GM18502 (cell line): ENCODE data around the gene TPST1.
"Not testable (repeated sequence)": the region's sequence is repeated elsewhere in the genome, so short reads cannot be mapped to it uniquely, and the experiment has no call there.

Experiments
- ATAC-seq: cut with Tn5 transposase; IDR thresholded peaks from one replicate; pipeline ENCODE4 v1.9.1; 2021; ENCODE audit warnings: mild to moderate bottlenecking; ENCODE audit not compliant: unreplicated experiment, poor library complexity

Gene TPST1

DNA sequence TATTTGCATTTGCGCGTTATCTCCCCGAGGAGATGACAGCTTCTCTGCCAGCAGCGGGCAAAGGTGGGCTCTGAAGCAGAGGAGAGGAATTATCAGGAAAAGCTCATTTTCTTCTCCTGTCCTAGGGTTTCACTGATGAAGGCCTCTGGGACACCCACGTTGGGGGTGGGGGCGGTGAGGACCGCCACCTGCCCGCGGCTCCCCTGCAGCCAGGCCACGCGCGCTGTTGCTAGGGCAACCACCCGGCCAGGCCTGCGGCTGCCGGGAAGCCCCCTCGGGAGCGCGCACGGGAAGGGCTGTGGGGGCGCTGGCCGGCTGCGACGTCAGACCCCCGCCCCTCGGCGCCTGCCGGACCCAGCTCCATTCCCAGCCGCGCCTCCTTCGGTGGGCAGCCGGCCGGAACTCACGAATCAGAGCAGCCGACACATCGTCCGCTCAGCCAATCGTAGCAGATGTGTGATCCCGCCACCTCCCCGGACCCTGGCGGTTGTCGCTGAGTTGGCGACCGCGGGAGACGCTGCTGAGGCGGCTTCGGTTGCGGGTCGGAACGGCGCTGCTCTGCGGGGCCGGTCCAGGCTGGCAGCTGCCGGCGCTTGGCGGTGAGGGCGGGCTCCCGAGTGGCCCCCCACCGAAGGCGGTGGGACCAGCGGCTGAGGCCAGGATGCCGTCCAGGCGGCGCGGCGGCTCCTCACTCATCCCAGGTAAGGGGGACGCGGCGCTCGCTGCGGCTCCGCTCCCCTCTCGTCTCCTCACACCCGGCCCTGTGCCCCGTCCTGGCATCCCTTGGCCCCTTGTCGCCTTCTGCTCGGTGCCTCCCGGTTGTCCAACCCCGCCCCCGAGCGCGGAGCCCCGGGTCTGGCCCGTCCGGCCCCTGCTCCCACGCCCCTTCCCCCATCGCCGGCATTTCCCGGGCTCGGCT is at the start of gene TPST1:
Gene TPST1 (plus strand): TSS at position 513 of the 919 bp plus-strand sequence. CDS start 35,092 bp downstream, outside the sequence.
- peak; percentile 95 for ATAC-seq

DNA sequence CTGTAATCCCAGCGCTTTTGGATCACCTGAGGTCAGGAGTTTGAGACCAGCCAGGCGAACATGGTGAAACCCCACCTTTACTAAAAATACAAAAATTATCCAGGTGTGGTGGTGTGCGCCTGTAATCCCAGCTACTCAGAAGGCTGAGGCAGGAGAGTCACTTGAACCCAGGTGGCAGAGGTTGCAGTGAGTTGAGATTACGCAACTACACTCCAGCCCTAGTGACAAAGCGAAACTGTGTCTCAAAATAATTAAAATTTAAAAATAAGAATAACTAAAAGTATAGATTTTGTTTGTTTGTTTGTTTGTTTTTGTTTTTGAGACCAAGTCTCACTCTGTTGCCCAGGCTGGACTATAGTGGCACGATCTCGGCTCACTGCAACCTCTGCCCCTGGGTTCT is 49.1 kb upstream of the TPST1 start:
- ATAC-seq = not testable (repeated sequence)

DNA sequence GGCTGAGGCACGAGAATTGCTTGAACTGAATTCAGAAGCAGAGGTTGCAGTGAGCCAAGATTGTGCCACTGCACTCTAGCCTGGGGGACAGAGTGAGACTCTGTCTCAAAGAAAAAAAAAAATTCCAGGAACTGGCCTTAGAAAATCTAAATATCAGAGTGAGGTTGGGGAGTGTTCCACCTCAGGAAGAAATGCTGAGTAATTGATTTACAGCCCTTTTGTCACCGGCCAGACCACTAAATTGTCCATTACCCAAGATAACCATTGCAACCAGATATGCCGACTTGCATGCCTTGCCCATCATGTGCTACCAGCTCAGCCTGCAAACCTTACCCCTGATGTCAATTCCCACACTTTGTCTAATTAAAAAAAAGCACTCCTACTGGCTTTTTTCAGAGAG is 48.1 kb upstream of the TPST1 start:
- ATAC-seq = no peak

DNA sequence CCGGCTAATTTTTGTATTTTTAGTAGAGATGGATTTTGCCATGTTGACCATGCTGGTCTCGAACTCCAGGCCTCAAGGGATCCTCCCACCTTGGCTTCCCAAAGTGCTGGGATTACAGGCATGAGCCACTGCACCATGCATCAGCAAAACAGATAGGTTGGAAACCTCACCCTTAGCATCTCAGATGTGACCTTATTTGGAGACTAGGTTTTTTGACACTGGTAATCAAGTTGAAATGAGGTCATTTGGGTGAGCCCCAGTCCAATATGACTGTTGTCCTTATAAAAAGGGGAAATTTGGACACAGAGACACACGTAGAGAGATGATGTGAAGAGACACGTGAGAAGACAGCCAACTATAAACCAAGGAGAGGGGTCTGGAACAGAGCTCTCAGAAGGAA is 42.5 kb upstream of the TPST1 start:
- no peak for ATAC-seq

DNA sequence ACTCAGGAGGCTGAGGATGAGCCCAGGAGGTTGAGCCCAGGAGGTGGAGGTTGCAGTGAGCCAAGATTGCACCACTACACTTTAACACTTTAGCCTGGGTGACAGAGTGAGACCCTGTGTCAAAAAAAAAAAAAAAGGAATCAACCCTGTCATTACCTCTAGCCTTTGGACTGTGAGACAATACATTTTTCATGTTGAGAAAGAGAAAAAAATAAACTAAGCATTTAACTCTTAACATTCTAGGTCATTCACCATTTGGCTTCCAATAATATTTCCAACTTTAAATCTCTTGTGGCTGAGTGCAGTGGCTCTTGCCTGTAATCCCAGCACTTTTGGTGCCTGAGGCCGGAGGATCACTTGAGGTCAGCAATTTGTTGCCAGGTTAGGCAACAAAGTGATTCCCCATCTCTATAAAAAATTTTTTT is 41.9 kb upstream of the TPST1 start:
- no peak for ATAC-seq

DNA sequence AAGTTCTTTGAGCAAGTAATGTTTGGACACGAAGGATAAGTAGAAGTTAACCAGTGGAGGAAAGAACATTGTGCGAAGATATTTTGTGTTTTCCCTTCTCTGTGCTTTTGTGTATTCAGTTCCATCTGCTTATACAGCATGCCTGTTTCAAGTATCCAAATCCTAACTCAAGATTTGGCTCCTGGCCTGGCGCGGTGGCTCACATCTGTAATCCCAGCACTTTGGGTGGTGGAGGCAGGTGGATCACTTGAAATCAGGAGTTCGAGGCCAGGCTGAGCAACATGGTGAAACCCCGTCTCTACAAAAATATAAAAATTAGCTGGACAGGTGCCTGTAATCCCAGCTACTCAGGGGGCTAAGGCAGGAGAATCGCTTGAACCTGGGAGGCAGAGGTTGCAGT is 40.8 kb upstream of the TPST1 start:
- no peak for ATAC-seq

DNA sequence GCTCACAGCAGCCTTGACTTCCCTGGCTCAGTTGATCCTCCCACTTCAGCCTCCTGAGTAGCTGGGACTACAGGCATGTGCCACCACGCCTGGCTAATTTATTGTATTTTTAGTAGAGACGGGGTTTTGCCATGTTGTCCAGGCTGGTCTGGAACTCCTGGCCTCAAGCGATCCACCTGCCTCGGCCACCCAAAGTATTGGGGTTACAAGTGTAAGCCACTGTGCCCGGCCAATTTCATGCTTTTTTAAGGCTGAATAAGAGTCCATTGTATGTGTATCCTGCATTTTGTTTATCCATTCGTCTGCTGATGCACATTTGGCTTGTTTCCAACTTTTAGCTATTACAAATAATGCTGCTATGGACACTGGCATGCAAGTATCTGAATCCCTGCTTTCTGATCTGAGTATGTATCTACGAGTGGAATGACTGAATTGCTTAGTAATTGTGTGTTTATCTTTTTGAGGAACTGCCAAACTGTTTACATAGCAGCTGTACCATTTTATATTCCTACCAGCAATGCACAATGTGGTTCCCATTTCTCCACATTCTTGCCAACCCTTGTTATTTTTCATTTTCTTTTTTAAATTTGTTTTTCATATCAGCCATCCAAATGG is 37.3 kb upstream of the TPST1 start:
- ATAC-seq = no peak

DNA sequence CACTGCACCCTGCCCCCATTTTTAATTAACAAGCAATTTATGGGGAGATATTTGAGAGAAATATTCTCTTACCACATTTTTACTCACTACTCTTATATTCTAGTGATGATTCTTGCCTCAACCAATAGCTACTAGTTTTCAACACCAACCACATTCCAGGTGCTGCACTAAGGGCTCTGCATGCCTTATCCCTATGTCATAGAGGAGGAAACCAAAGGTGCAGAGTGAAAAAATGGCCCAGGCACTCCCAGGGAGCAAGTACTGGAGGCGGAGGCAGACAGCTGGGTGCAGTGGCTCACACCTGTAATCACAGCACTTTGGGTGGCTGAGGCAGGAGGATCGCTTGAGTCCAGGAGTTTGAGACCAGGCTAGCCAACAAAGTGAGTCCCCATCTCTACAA is 35.5 kb upstream of the TPST1 start:
- no peak for ATAC-seq

DNA sequence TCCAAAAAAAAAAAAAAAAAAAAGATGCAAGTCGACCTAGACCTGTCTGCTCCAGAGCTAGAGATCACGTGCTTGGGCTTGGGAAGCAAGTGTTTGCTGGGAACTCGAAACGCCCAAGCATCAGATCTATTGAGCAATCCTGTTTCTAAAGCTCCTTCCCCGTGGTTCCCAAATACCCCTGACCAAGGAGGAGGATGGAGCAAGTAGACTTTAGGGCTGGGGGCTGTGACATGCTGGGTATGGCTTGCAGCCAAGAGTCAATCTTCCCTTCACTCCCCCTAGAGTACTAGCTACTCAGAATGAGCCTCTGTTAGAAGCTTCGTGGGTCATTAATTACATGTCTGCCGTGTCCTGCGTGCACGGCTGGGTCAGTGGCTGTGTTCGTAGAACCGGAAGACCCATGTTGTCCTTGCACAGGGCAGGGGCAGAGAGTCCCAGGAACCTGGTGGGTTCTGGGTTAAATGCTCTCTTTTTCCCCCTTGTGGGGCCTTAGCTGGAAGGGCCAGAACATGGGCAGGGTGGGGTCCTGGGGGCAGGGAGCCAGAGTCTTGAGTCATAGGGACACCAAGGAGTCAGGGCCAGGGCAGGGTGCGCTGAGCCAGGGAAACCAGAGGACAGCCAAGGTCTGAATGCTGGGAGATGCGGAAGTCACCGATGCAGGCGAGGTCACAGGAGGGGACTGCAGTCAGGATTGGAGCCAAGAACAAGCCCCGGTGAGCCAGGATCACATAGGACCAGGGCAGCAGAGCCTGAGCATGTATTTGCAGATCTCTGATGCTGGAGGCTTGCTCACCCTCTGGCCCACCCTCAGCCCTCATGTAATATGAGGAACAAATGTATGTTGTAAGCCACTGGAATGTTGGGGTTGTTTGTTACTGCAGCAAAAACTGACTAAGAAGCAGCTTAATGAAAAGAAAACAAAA is 34.6 kb upstream of the TPST1 start:
- no peak for ATAC-seq

DNA sequence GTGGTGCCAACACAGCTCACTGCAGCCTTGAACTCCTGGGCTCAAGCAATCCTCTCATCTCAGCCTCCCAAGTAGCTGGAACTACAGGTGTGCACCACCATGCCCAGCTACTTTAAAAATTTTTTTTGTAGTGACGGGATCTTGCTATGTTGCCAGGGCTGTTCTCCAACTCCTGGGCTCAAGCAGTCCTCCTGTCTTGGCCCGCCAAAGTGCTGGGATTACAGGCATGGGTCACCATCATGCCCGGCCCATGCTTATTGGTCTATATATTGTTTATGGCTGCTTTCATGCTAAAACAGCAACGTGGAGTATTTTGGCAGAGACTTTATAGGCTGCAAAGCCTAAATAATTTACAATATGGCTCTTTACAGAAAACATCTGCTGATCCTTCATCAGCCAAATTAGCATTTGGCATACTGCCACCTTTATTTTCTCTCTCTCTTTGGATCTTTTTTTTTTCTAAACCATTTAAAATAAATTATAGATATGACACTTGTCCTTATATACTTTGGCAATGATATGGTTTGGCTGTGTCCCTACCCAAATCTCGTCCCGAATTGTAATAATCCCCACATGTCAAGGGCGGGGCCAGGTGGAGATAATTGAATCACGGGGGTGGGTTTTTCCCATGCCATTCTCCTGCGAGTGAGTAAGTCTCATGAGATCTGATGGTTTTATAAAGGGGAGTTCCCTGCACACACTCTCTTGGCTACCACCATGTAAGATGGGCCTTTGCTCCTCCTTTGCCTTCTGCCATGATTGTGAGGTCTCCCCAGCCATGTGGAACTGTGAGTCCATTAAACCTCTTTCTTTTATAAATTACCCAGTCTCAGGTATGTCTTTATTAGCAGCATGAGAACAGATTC is 32.4 kb upstream of the TPST1 start:
- not testable (repeated sequence) for ATAC-seq

DNA sequence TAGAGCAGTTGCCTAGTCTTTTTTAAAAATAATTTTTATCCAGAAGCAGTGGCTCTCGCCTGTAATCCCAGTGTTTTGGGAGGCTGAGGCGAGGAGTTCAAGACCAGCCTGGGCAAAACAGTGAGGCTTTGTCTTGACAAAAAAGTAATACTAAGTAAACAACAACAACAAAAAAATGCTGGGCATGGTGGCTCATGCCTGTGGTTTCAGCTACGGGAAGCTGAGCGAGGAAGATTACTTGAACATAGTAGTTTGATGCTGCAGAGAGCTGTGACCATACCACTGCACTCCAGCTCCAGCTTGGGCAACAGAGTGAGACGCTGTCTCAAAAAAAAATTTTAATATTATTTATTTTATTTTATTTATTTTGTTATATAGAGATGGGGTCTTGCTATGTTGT is 31.3 kb upstream of the TPST1 start:
- ATAC-seq = no peak

DNA sequence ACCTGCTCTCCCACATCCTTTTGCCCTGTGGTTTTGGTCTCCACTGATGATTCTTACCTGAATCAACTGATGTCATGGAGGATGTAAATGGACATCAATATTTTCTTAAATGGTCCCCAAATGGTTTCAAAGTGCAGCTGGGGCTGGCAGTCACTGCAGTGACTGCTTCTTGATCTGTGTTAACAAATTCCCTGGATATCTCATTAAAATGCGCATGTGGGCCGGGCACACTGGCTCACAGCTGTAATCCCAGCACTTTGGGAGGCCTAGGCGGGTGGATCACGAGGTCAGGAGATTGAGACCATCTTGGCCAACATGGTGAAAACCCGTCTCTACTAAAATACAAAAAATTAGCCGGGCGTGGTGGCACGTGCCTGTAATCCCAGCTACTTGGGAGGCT is 30.1 kb upstream of the TPST1 start:
- not testable (repeated sequence) for ATAC-seq

DNA sequence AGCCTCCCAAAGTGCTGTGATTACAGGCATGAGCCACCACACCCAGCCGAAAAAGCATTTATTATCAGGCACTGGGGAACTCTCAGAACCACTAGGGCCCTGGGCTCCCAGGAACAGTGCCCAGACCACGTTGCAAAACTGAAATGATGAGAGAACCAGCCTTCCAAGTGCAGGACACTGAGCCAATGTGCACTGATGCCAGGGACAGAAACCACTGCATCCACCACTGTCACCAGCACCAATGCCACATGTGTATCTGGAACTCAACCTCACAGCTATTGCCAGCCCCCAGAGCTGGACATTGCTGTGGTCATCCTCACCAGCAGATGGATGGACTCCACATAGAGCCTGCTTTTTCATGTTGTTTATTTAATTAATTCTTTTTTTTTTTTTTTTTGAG is 28.2 kb upstream of the TPST1 start:
- no peak for ATAC-seq

DNA sequence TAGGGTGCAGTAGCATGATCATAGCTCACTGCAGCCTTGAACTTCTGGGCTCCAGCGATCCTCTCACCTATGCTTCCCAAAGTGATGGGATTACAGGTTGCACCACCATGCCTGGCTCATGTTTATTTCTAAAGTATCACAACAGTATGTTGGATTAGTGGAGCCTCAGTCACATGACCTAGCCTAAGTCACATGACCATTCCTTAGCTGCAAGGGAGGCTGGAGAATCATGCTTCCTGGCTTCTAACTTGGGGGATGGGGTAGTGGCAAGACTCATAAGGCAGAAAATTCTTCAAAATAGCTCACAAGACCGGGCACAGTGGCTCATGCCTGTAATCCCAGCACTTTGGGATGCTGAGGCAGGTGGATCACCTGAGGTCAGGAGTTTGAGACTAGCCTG is 26.9 kb upstream of the TPST1 start:
- ATAC-seq = no peak

DNA sequence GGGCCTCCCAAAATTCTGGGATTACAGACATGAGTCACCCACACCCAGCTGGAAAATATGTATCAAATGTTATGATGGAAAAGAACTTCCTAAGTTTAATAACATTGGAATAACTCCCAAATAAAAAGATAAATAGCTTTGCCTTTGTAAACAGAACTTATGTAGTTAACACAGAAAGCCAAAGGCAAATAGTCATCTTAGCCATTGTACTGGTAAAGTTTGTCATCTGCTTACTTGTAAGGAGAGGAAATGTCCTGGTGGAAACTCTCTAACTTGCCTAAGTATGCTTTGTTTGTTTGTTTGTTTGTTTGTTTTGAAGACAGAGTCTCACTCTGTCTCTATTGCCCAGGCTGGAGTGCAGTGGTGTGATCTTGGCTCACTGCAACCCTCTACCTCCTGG is 23.8 kb upstream of the TPST1 start:
- no peak for ATAC-seq

DNA sequence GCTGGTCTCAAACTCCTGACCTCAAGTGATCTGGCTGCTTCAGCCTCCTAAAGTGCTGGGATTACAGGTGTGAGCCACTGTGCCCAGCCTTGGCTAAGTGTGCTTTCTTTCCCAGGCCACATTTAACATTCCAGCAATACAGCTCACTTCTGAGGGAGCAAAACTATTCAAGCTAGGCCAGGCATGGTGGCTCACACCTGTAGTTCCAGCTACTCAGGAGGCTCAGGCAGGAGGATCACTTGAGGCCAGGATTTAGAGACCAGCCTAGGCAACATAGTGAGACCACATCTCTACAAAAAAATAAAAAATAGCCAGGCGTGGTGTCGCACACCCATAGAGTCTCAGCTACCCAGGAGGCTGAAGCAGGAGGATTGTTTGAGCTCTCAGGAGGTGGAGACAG is 23.3 kb upstream of the TPST1 start:
- ATAC-seq = no peak

DNA sequence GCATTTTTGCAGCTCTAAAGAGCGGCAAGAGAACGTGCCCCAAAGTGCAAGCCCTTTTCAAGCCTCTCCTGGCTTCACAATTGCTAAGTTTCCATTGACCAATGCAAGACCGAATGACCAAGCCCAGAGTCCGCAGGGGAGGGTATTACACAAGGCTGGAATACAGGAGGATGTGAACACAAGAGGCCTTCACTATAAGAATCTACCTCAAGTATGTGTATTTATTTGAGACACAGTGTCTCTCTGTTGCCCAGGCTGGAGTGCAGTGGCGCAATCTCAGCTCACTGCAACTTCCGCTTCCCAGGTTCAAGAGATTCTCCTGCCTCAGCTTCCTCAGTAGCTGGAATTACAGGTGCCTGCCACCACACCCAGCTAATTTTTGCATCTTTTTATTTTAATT is 22.2 kb upstream of the TPST1 start:
- no peak for ATAC-seq

DNA sequence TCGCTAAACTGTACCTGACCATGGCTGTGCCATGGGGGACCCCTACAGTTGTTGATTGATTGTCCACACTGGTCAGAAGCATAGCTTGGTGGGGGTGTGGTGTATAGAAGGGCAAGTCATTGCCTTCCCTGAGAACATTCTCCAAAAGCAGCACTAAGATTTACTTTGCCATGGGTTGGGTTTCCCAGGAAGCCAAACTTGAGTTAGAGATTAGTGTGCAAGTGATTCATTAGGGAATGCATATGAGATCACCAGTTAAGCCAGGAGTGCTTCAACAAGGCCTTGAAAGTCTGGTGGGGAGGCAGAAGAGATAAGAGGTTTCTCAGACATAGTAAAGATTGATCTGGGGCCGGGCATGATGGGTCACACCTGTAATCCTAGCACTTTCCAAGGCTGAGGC is 21.4 kb upstream of the TPST1 start:
- no peak for ATAC-seq

DNA sequence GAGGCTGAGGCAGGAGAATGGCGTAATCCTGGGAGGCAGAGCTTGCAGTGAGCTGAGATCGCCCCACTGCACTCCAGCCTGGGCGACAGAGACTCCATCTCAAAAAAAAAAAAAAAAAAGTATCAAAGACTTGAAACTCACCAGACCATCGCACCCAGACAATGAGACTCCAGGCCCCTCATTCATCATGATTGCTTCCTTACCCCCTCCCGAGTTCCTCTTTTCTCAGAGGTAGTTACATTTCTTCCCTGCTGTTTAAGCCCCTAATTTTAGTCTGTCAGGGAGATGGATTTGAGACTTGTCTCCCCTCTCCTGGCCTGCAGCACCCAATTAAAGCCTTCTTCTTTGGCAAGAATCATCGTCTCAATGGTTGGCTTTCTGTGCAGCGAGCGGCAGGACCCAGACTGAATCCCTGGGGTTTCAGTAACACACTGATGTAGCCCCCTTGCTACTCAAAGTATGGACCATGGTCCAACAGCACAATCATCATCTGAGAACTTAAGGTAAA is 19.4 kb upstream of the TPST1 start:
- no peak for ATAC-seq

DNA sequence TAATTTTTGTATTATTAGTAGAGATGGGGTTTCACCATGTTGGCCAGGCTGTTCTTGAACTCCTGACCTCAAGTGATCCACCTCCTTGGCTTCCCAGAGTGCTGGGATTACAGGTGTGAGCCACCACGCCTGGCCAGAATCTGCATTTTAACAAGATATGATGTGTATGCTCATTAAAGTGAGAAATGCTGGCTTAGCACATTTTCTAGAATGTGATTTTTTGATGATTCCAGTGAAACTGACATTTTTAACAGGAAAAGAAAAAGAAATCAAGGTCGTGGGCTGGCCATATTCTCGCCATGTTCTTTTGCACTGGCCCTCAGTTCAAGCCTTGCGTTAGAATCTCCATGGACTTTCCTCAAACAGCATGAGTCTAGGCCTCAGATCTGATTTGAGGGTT is 18.1 kb upstream of the TPST1 start:
- no peak for ATAC-seq
